HG02798 (cell line): Measurements from ENCODE around the gene SDHAF3.
"Not testable (repeated sequence)": the region's sequence is repeated elsewhere in the genome, so short reads cannot be mapped to it uniquely, and the experiment has no call there.

Experiments used
- ATAC-seq: cut with Tn5 transposase; IDR thresholded peaks from one replicate; pipeline ENCODE4 v1.9.1; 2021; ENCODE audit warnings: mild to moderate bottlenecking; ENCODE audit not compliant: unreplicated experiment, poor library complexity

The SDHAF3 gene

GRCh38 chr7:97117372-97118188 lies at the start of gene SDHAF3:
Gene SDHAF3 (plus strand): TSS chr7:97117698. CDS start chr7:97117724, 26 bp downstream.
- ATAC-seq = peak; percentile 96

DNA sequence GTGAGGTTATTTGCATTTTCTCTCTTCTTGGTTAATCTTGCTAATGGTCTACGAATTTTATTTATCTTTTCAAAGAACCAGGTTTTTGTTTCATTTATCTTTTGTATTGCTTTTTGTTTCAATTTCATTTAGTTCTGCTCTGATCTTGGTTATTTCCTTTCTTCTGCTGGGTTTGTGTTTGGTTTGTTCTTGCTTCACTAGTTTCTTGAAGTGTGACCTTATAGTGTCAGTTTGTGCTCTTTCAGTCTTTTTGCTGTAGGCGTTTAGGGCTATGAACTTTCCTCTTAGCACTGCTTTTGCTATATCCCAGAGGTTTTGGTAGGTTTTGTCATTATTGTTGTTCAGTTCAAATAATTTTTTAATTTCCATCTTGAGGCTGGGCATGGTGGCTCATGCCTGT lies 45.5 kb upstream of the SDHAF3 start:
- ATAC-seq = not testable (repeated sequence)

DNA sequence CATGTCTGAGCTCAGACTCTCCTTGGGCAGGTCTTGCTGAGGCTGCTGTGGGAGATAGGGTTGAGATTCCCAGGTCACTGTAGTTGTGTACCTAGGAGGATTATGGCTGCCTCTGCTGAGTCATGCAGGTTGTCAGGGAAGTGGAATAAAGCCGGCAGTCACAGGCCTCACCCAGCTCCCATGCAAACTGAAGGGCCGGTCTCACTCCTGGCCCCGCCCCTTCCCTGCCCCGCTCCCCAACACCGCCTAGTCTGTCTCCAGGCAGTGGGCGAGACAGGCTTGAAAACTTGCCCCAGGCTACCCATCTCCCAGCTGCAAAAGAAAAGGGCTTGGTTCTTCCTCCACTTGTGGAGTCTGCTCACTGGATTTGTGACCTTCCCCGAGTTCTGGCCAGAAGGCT lies 41.6 kb upstream of the SDHAF3 start:
- ATAC-seq = no peak

DNA sequence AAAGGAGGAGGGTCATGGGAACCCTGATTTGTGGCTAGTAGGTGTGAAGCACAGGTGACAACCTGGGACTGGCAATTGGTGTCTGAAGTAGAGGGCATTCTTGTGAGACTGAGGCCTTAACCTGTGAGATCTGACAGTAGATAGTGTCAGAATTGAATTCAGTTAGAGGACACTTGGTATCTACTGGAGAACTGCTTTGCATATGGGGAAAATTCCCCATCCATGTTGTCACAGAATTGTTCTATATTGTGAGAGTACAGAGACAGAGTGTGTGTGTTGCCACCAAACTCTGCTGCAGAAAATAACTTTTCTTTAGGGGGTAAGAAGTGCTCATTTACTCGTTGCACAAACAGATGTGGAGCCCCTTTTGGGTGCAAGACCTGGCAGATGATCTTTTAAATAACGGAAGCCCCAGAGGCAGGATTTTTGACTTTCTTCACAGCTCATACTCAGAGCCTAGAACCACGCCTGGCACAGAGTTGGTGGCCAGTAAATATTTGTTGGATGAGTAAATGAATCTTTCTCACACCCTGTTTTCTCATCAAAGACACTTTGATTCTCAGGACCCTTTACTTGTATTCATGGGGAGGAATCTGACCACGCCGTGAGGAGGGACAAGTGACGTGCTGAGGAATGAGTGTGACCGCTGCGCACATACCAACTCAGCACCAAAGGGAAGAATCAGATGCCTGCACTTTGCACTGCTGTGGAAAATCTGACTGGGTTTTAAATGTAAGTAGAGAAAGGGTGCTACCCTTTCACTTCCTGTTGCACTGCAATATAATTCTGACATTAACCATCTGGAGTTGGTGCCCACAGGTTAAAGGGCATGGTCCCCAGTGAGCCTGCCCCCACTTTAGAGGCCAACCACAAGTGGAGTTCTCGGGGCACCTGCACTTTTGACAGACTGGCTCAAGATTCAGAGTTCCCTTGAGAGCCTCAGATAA lies 39.2 kb upstream of the SDHAF3 start:
- peak; percentile 75 for ATAC-seq

- no peak for ATAC-seq
Measured at GRCh38 chr7:97079300-97079699, 38.2 kb upstream of the SDHAF3 start.

DNA sequence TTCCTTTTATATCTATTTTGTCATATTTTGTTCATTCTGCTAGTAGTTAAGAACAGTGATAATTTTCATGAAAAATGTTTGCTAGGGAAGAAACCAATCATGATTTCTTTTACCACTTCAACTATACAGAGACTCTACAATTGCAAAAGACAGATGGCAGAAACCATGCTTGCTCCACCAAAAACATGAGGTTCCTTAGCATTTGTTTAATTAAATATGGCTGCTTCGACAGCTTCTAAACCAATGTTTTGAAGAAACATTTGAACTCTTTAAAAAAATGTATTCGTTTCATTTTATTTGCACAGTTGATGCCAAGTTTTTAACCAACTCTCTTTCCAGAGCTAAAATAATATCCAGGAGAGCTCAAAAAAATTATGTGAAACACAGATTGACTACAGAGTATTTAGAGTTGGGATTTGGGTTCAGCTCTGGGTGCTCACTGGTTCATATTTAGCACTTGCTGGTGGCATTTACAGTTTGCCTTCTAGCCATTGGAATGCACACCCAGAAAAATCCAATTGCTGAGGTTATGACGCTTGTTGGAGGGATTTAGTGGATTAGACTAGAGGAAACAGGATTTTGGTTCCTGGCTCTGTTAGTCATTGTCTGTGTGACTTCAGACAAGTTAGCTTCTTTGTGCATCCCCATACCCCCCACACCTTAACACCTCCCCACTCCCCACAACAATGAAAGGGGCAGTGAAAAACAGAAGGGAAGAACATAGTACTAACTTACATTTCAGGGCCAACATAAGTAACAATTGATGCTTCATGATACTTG lies 35.8 kb upstream of the SDHAF3 start:
- no peak for ATAC-seq

- no peak for ATAC-seq
Measured at GRCh38 chr7:97088364-97088763, 29.1 kb upstream of the SDHAF3 start.

DNA sequence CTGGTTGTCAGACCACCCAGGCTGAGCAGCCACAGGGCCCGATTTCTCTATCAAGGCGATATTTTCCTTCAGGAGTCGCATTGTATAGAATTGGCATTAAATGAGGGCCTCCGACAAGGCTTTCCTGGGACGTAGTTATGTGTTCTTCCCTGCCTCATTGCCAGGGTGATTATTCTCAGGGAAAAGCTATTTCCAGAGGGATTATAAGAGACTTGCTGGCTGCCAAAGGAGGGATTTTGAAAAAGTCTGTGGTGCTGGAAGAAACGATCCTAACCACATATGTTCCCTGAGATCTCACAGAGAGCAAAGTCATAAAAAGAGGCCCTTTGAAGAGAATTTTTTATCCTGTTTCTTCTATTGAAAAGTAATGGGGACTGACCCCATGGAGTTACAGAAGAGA lies 27.7 kb upstream of the SDHAF3 start:
- no peak for ATAC-seq

DNA sequence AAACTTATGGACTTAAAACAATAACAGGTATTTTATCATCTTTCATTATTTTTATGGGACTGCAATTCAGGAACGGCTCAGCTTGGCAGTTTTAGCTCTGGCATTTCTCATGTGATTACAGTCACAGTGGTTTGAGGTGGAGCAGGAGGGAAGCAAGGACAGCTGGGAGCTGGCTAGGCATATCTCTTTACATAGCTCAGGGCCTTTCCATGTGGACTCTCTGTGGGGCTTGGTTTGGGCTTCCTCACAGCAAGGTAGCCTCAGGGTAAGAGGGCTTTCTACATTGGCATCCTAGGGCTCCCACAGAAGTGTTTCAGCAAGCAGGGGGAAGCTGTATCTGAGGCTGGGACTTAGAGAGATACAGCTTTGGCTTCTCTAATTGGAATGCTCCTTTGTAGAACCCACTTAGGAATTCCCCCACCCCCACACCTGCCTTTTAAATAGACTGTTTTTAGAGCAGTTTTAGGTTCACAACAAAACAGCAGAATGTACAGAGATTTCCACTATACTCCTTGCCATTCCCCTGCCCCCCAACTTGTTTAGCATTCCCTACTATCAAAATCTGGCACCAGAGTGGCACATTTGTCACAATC lies 26.6 kb upstream of the SDHAF3 start:
- no peak for ATAC-seq

GRCh38 chr7:97094284-97094930 lies 23.1 kb upstream of the SDHAF3 start:
- no peak for ATAC-seq

DNA sequence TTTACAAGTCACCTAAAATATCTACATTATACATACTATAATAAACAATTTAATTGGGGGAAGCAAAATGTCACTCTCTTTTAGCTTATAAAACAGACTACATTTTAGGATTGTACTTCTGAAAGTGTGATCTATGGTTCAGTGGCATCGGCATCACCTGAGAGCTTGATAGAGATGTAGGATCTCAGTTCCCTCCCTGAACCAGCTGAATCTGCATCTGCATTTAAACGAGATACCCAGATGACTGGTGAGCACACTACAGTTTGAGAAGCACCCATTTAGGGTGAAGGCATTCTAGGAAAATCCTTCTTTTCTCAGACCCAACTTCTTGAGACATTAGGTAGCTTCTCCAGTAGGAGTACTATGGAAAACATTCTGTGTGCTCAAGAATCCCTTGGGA lies 21.5 kb upstream of the SDHAF3 start:
- no peak for ATAC-seq

DNA sequence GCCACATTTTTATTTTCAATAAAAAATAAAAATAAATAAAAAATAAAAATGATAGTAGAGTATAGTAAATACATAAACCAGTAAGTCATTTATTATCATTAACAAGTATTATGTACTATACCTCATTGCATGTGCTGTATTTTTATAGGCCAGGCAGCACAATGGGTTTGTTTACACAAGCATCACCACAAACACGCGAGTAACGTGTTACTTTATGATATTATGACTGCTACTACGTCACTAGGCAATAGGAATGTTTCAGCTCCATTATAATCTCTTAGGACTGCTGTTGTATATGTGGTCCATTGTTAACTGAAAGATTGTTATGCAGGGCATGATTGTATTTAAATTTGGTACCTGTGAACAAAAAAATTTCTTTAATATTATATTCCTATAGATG lies 20.8 kb upstream of the SDHAF3 start:
- ATAC-seq = no peak

DNA sequence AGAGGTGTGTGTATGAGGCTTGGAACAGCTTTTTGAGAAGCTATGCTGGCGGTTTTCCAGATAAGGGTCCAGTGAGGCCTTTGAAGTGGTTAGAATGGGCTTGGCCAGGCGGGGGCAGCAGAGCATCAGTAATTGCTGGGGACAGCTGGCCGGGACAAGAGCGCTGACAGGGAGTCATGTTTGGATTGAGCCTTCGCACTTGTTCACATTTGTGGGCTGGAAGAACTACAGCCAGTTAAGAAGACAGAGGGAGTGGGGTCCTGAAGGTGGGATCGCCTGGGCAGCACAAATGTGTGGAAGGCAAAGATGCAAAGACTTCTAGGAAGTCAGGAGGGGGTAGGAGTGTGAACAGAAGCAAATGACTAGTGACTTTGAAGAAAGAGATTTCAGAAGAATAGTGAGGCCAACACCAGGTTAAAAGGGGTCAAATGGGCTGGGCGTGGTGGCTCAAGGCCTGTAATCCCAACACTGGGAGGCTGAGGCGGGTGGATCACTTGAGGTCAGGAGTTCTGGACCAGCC lies 12.7 kb upstream of the SDHAF3 start:
- peak; percentile 98 for ATAC-seq

GRCh38 chr7:97107192-97107800 lies 10.2 kb upstream of the SDHAF3 start:
- no peak for ATAC-seq

GRCh38 chr7:97116308-97116707 lies 1.2 kb upstream of the SDHAF3 start:
- ATAC-seq = no peak

- no peak for ATAC-seq
Measured at GRCh38 chr7:97117035-97117371, 495 bp upstream of the SDHAF3 start.

DNA sequence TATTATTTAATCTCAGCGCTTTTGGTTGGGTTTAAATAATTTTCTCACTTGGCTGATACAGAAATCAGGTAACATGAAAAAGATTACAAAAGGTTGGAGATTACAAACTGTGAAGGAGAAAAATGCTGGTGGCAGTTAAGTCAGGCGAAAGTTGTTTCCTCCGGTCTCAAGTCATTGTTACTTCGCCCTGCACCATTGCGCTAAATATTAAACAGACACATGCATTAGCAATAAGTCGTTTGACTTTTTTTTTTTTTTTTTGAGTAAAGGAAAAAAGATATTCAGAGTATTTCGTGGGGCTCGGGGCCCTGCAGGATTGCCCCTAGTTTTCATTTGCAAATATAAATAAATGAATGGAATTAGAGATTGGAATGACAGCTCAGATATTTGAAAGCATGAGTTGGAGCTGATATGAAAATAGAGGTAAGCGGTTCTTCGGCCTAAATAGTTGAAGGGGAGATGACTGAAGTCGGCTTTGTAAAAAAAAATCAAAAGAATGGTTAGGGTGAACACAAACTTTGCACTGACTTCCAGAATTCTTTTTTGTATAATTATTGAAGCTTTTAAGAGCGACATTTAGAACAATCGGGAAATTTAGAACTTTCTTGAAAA lies 914 bp downstream of the SDHAF3 start:
- ATAC-seq = no peak

- ATAC-seq = no peak
Measured at GRCh38 chr7:97119747-97120146, 2.2 kb downstream of the SDHAF3 start.
